Neutrophil (primary cell): ENCODE results near the gene BBS12.

ENCODE experiments used
- H3K27ac ChIP-seq: fragments of 200-600 bp; sonication (generic); 2 replicates; pipeline ENCODE4 v1.5.1; 2016; ENCODE audit warnings: mild to moderate bottlenecking, moderate library complexity
- H3K27me3 ChIP-seq: fragments of 200-600 bp; sonication (generic); 2 replicates; pipeline ENCODE4 v1.6.0; 2016; ENCODE audit warnings: mild to moderate bottlenecking
- H3K36me3 ChIP-seq: fragments of 200-600 bp; sonication (generic); 2 replicates; pipeline ENCODE4 v1.5.1; 2017
- H3K4me1 ChIP-seq, 2 experiments: fragments of 200-600 bp in 1 of 2; sonication (generic) in 1 of 2; 1 replicate in 1 of 2; 2 replicates in 1 of 2; pipeline versions ENCODE4 v1.5.1 to v1.6.1; 2013 to 2016; ENCODE audit warnings: low read depth in 1 of 2, low read length in 1 of 2, mild to moderate bottlenecking in 1 of 2, moderate library complexity in 1 of 2; ENCODE audit not compliant: control insufficient read depth in 1 of 2, insufficient read depth in 1 of 2
- H3K4me3 ChIP-seq, 2 experiments: fragments of 200-600 bp in 1 of 2; sonication (generic) in 1 of 2; 1 replicate in 1 of 2; 2 replicates in 1 of 2; pipeline ENCODE4 v1.5.1; 2013 to 2016; ENCODE audit warnings: low read depth in 1 of 2, low read length in 1 of 2, mild to moderate bottlenecking in 1 of 2, moderate library complexity in 1 of 2
- H3K9me3 ChIP-seq: fragments of 200-600 bp; sonication (generic); 2 replicates; pipeline ENCODE4 v1.5.1; 2016
- CTCF ChIP-seq: fragments of 200-600 bp; sonication (generic); IDR thresholded peaks from 2 replicates; pipeline ENCODE4 v1.5.1; 2016; ENCODE audit warnings: antibody characterized with exemption

Gene BBS12

GRCh38 chr4:122787940-122788339 is 55.4 kb downstream of the BBS12 start:
- no peaks in the 10 kb centered on the region for H3K36me3 ChIP-seq
- H3K4me1 ChIP-seq, result no peaks in the 10 kb centered on the region
- H3K27ac ChIP-seq, result no peak overlapping the region
- H3K4me3 ChIP-seq, result no peak overlapping the region
- no peak for TF ChIP-seq CTCF
- no peaks in the 10 kb centered on the region for H3K27me3 ChIP-seq
- H3K9me3 ChIP-seq, result no peaks in the 10 kb centered on the region

DNA sequence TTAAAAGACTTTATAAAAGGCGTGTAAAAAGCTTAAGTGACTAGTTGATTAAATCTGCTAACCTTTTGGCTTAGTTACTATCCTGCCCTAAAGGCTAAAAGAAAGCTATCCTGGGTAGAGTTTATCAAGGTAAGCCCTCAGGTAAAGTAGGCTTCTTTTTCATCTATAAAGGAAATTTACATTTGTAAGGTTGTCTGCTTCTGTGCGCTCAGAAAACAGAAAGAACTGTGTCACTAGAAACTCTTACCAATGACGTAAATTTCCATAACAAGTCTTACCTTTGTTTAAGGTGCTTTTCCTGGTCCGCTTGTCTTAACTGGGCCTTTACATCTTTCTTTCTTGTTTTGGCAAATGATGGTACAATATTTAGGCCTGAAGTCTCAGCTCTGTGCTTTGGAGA is 56.4 kb downstream of the BBS12 start:
- no peak overlapping the region for H3K27ac ChIP-seq
- no peaks in the 10 kb centered on the region for H3K9me3 ChIP-seq
- H3K27me3 ChIP-seq, result no peaks in the 10 kb centered on the region

GRCh38 chr4:122793811-122794210 is 61.3 kb downstream of the BBS12 start:
- TF ChIP-seq CTCF, result no peak
- no peaks in the 10 kb centered on the region for H3K36me3 ChIP-seq

More for the DNA sequence above, 56.4 kb downstream of the BBS12 start:
- H3K4me1 ChIP-seq, result no peaks in the 10 kb centered on the region
- no peaks in the 10 kb centered on the region for H3K36me3 ChIP-seq
- TF ChIP-seq CTCF, result no peak
- H3K4me3 ChIP-seq, result no peak overlapping the region

More at GRCh38 chr4:122793811-122794210, 61.3 kb downstream of the BBS12 start:
- no peak overlapping the region for H3K27ac ChIP-seq
- H3K4me1 ChIP-seq, result no peaks in the 10 kb centered on the region
- no peak overlapping the region for H3K4me3 ChIP-seq
- H3K27me3 ChIP-seq, result no peaks in the 10 kb centered on the region
- no peaks in the 10 kb centered on the region for H3K9me3 ChIP-seq
